Brain microvascular endothelial cell (primary cell): Measurements from ENCODE around the gene ZCCHC4.
"Not testable (repeated sequence)": the region's sequence is repeated elsewhere in the genome, so short reads cannot be mapped to it uniquely, and the experiment has no call there.

Source experiments
- DNase-seq: peaks from one replicate; pipeline ENCODE4 v3.0.0-alpha.2; 2020
- H3K27ac ChIP-seq: fragments of 250-450 bp; sonication (Bioruptor Pico); 2 replicates; pipeline ENCODE4 v1.5.1; 2020; ENCODE audit warnings: mild to moderate bottlenecking, moderate library complexity
- H3K27me3 ChIP-seq: fragments of 250-450 bp; sonication (Bioruptor Pico); replicated peaks from 2 replicates; pipeline ENCODE4 v1.5.1; 2020; ENCODE audit warnings: mild to moderate bottlenecking
- H3K36me3 ChIP-seq: fragments of 250-450 bp; sonication (Bioruptor Pico); replicated peaks from 2 replicates; pipeline ENCODE4 v1.5.1; 2020; ENCODE audit warnings: mild to moderate bottlenecking
- H3K4me3 ChIP-seq: 2 replicates; pipeline ENCODE4 v1.5.1; 2011; ENCODE audit warnings: low read depth, mild to moderate bottlenecking, control low read depth, low read length, moderate library complexity
- CTCF ChIP-seq: IDR thresholded peaks from 2 replicates; pipeline ENCODE4 v1.5.1; 2011; ENCODE audit warnings: low read depth, mild to moderate bottlenecking, moderate library complexity, low read length, control low read depth, inconsistent platforms; ENCODE audit errors: missing control alignments
- in situ Hi-C: cut with HindIII; loops from 2 replicates; pipeline ENCODE4 v1.10.0; 2017; ENCODE audit warnings: low sequenced_read_pairs, low pct_ligation_motif_present

ZCCHC4 gene

DNA sequence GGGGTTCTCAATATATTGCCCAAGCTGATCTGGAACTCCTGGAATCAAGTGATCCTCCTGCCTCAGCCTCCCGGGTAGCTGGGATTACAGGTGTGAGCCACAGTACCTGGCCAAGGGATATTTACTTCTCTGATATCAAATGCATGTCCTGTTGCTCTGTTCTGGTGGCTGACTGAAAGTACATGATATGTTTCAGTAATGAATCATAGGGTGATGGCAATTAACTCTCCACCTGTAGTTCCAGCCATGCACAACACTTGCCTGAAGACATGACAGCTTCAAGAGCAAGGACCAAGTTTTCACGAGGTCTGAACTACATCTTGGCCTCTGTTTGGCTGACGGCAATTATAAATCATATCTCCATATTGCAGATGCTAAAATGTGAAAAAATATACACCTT is 9.1 kb downstream of the ZCCHC4 start:
- no peak for TF ChIP-seq CTCF
- in situ Hi-C loops: no loop called here
- Histone ChIP-seq H3K4me3 (no peak overlapping the region), H3K27me3 (no peaks in the 10 kb centered on the region), H3K27ac (no peak overlapping the region), H3K36me3 (no peaks in the 10 kb centered on the region)
- DNase-seq: no peak

DNA sequence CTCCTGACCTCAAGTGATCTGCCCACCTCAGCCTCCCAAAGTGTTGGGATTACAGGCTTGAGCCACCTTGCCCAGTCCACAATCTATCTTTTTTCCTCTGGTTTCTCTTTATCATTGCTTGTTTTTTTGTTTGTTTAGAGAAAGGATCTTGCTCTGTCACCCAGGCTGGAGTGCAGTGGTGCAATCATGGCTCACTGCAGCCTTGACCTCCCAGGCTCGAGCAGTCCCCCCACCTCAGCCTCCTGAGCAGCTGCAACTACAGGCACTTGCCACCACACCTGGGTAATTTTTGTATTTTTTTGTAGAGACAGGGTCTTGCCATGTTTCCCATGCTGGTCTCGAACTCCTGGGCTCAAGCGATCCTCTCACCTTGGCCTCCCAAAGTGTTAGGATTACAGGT is 15.9 kb downstream of the ZCCHC4 start:
- H3K36me3 ChIP-seq, H3K27me3 ChIP-seq, H3K27ac ChIP-seq, H3K4me3 ChIP-seq, in situ Hi-C loops, DNase-seq: not testable (repeated sequence)

DNA sequence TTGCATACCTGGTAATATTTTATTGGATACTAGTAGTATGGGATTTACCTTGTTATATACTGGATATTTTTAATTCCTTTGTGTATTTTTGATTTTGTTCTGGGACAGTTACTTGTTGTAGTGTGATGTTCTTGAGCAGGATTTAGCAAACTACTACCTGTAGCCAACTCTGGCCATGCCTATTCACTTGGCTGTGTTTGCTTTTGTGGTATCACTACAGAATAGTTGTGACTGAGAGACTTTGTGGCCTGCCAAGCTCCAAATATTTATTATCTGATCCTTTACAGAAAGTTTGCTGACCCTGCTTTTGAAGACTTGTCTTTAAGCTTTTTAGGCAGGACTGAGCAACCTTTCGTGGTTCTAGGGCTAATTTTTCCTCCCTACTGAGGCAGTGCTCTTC is 17.8 kb downstream of the ZCCHC4 start:
- no peak for TF ChIP-seq CTCF
- in situ Hi-C loops: no loop called here
- H3K4me3 ChIP-seq: no peak overlapping the region

DNA sequence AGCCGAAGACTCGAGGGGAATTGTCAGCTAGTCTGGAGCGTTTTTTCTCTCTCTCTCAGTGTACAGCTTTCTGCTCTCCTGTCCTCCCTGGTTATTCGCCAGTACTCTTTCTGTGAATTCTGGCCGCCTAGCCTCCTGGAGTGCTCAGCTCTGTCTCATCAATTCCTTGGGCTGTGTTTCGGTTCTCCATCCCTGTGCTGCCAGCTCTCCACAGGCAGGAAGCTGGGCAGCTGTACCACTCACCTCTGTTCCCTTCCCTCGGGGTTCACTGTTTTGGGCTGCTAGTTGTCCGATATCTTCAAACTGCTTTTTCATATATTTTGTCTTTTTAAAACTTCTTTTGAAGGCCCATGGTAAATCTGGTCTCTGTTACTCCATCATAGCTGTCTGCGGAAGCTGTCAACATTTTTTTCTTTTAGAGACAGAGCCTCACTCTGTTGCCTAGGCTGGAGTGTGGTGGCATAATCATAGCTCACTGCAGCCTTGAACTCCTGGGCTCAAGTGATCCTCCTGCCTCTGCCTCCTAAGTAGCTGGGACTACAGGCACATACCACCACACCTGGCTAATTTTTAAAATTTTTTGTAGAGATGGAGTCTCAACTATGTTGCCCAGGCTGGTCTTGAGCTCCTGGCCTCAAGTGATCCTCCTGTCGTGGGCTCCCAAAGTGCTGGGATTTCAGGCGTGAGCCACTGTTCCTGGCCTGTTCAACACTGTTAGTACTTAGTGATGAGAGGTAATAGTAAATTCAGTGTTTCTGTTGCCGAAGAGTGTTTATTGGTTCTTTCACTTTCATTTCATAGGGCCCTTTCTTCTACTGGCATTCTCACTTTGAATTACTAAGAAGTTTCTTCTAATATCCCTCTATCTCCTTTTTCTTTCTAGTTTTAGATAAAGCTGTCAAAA is 18.6 kb downstream of the ZCCHC4 start:
- H3K36me3 ChIP-seq: no peaks in the 10 kb centered on the region
- no peak for TF ChIP-seq CTCF
- H3K4me3 ChIP-seq: no peak overlapping the region
- no peaks in the 10 kb centered on the region for H3K27me3 ChIP-seq
- in situ Hi-C loops: no loop called here
- H3K27ac ChIP-seq: no peak overlapping the region
- DNase-seq: no peak

More for the DNA sequence above, 17.8 kb downstream of the ZCCHC4 start:
- no peak overlapping the region for H3K27ac ChIP-seq
- no peak for DNase-seq
- H3K36me3 ChIP-seq: no peaks in the 10 kb centered on the region
- H3K27me3 ChIP-seq: no peaks in the 10 kb centered on the region

GRCh38 chr4:25343671-25344070 is 31.1 kb downstream of the ZCCHC4 start:
- no peak for DNase-seq
- H3K27me3 ChIP-seq: no peaks in the 10 kb centered on the region
- in situ Hi-C loops: no loop called here
- H3K4me3 ChIP-seq: no peak overlapping the region
- TF ChIP-seq CTCF: no peak
- no peak overlapping the region for H3K27ac ChIP-seq
- H3K36me3 ChIP-seq: no peaks in the 10 kb centered on the region

DNA sequence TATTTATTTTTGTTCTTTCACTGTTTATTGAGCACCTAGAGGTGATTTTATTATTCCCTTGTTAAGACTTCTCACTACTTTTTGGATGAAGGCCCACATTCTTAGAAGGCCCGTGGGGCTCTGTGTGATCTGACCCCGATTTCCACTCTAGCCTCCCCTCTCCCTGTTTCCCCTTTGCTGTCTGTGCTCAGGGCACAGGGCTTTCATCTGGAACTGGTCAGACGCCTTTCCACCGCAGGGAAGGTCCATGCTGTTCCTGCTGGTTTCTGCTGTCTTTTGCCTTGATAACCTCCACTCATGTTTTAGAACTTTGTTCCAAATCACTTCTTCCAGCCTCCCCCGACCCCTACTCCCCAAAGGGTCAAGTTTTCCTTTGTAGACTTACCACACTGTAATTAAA is 33.2 kb downstream of the ZCCHC4 start:
- H3K27me3 ChIP-seq: no peaks in the 10 kb centered on the region
- H3K36me3 ChIP-seq: no peaks in the 10 kb centered on the region
- H3K4me3 ChIP-seq: no peak overlapping the region
- DNase-seq: no peak
- TF ChIP-seq CTCF: no peak
- in situ Hi-C loops: no loop called here
- H3K27ac ChIP-seq: no peak overlapping the region
